NCI-H446 treated with DMSO at 0.1 percent for 48 hours (cell line): ENCODE data around the gene ZNF784.
"Not testable (repeated sequence)": the region's sequence is repeated elsewhere in the genome, so short reads cannot be mapped to it uniquely, and the experiment has no call there.

Experiments used
- DNase-seq: peaks from one replicate; lab custom pipeline; 2025; lab: John Stamatoyannopoulos, UW

Gene ZNF784

DNA sequence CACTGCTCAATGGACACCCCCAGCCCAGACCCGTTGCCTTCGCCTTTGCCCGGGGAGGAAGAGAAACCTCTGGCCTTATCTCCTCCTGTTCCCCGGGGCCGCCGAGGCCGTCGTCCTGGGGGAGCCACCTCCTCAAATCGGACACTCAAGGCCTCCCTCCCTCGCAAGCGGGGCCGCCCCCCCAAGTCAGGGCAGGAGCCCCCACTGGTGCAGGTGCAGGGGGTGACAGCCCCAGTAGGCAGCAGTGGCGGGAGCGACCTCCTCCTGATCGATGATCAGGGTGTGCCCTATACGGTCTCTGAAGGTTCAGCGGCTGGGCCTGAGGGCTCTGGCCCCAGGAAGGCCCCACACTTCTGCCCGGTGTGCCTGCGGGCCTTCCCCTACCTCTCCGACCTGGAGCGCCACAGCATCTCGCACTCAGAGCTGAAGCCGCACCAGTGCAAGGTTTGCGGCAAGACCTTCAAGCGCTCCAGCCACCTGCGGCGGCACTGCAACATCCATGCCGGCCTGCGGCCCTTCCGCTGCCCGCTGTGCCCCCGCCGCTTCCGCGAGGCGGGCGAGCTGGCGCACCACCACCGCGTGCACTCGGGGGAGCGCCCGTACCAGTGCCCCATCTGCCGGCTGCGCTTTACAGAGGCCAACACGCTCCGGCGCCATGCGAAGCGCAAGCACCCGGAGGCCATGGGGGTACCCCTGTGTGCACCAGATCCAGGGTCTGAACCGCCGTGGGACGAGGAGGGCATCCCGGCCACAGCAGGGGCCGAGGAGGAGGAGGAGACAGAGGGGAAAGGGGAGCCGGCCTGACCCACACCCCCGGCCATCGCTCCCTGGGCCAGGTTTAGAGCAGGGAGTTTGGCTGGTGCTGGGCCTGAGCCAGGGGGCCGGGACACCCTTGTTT lies 22.0 kb downstream of the ZNF784 start:
- DNase-seq, result no peak

DNA sequence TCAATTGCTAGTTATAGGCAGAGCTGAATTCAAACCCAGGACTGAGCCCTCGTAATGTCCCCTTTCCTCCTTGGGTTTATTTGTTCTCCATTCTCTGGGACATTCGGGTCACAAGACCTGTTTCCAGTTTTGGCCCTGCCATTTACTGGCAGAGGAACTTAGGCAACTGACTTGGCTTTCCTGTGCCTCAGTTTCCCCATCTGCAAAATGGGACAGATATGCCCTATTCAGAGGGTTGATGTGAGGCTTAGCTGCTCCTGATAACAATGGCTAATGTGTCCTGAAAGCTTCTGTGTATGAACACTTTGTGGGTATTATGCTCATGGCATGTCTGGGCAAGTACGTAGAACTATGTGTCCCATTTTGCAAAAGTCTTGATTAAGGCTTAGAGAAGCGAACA lies 23.3 kb downstream of the ZNF784 start:
- no peak for DNase-seq

DNA sequence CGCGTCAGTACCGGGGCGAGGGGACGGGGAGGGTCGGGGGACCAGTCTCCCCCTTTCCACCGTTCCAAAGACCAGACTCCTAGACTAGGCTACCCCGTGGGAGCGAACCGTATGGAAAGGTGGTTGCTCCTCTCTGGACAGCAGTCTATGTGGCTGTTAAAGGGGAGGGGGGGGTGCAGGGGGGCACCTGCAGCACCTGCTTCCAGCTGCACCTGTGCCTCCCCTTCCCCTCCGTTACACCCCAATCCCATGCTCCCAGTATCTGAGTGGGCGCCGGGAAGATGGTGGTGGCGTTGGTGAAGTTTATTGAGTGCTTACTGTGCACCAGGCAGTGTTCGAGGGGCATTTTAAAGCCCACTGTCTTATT lies 23.7 kb downstream of the ZNF784 start:
- no peak for DNase-seq

DNA sequence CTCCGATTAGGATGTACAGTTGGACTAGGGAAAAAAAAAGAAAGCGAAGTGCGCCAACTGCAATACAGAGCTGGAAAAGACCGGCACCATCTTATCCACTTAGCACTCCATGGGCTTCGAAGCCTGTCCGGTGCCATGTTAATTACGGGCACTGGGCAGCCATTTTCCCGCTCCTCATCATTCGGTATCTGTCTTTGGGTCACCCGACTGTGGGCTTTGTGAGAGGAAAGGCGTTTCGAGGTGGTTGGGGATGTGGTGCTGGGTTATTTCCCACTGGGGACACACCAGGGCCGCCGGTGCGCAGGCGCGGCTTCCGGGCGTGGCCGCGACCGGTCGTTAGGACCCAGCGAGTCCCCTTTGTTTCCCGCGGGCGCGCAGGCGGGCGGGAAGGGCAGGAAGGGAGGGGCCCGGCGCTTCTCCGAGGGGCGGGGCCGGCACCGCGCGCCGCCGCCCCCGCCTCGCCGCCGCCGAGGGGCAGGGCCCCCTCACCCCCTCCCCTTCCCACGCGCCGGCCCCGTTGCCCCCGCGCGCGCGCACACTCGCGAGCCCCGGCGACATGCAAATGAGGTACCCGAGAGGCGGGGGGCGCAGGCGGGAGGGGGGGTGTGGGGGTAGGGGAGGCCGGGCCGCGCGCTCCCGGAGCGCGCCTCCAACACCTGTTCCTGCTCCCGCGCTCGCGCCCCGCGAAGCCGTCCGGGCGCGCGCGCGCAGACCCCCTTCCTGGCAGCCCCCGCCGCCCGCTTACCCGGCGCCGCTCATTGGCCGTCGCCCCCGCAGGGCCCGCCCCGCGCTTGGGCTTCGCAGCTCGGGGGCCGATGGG lies 24.3 kb downstream of the ZNF784 start, which contains the start of gene ZNF524:
TSS of gene ZNF524 (plus strand) at position 447 of the 820 bp plus-strand sequence. CDS start 1,825 bp downstream, outside the sequence.
- DNase-seq, result peak; percentile 95

DNA sequence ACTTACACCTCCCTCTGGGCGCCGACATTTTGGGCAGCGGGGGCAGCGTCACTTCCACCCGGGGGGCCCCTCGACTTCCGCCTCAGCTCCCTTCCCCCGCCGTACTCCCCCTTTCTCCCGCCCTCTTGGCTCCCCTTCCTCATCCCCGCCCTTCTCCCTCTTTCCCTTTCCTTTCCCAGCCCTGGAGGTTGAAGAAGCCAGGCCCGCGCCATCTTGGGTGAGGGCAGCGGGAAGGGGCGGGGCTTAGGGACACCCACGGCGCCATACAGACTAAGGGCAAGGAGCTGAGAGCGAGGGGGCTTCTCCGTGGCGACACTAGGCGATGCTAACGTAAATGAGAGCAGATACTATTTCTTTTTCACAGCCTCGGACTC lies 24.9 kb downstream of the ZNF784 start, which contains the start of gene FIZ1:
TSS of gene FIZ1 (minus strand) at position 50 of the 374 bp plus-strand sequence. CDS start 1,652 bp downstream, outside the sequence.
- peak; percentile 97 for DNase-seq

DNA sequence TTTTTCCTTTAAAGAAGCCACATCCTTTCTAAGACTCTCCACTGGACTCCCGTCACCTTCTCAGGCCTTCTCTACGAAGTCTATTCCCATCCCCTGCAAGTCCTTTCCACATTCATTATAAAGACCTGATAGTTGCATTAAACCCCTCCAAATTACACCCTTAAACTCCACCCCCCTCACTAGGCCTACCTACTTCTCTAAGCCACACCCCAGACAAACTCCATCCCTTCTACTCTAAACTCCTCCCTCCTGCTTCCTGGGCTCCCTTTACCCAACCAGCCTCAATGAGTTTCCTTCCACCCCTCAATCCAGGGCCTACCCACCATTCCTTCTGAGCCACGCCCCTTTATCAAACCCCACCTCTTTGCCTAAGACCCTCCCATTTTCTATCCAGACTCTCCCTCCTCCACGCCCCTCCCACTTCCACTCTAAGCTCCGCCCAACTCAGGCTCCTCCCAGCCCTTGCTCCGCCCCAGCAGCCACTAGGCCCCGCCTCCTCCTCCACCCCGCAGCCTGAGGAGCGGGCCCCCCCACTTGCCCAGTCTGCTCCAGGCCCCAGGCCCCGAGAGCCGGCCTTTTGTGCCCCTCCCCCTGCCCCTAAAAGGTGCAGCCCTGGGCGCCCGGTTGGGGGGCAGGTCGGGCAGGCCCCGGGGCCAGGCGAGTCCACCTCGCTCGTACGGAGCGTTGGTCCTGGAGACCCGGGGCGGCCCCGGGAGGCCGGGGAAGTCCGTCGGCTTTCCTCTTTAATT lies 25.5 kb downstream of the ZNF784 start:
- peak; percentile 89 for DNase-seq

DNA sequence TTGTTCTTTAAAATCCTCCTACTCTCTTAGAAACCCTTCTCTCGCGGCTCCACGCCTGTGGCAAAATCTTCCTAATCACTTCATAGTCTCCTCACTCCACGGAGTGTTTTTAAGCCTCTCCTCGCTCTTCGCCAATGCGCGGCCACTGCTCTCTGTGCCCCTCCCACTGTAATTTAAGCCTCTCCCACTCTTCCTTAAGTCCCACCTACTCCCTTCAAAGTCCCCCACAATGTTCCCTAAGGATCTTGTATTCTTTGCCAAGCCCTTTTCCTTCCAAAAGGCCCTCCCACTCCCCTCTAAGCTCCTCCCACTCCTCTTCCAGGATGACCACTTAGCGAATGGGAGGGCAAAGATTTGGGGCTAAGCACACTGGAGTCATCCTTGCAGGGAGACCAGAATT lies 26.3 kb downstream of the ZNF784 start:
- no peak for DNase-seq

DNA sequence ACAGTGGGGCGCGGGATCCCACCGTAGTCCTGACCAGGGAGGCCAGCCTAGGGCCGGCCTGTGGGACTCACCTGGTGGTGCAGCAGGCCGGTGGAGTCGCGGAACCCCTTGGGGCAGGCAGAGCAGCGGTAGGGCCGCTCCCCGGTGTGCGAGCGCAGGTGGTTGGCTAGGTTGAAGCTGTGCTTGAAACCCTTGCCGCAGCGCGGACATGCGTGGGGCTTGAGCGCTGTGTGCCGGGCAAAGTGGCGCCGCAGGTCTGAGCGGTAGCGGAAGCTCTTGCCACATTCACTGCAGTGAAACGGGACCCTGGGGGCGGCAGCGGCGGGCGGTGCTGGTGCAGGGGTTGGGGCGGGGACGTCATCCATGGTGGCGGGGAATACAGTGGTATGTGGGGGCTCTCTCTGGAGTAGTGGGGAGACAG lies 26.9 kb downstream of the ZNF784 start:
- no peak for DNase-seq

DNA sequence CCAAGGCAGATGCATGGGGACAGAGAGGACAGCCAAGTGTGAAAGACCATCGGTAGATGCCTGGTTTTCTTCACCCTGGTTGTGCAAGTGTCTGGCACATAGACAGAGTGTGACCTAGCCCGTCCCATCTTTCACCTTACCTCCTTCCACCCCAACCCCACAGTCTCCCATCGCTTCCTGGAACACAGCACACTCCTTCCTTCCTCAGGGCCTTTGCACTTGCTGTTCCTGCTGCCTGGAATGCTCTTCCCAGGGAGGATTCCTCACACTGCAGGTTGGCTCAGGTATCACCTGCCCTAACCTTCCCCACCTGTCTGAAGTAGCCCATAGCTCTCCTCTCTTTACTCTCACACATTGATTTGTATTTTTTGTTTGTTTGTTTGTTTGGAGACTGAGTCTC lies 28.1 kb downstream of the ZNF784 start:
- no peak for DNase-seq

DNA sequence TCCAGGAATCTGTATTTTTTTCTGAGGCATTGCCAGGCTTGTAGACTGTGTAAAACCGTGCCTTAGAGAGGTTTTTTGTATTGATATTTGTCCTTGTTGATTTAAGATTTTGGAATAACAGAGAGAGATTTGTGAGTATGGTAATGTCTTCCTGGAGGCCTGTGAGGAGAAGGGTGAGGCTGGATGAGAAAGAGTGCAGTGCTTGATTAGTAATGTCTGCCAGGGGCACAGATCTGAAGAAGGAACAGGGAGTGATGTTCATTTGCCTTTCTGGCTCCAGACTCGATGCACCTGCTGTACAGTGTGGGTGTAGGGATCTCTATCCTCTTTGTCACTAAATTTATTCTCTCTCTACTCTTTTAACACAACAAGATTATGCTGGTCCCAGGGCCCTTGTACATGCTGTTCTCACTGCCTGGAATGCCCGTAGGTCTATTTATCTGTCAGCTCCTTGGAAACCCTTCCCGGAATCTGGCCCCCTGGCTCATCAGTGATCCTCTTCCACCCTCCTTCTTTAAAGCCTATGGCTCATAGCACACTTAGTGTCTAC lies 29.3 kb downstream of the ZNF784 start:
- no peak for DNase-seq

DNA sequence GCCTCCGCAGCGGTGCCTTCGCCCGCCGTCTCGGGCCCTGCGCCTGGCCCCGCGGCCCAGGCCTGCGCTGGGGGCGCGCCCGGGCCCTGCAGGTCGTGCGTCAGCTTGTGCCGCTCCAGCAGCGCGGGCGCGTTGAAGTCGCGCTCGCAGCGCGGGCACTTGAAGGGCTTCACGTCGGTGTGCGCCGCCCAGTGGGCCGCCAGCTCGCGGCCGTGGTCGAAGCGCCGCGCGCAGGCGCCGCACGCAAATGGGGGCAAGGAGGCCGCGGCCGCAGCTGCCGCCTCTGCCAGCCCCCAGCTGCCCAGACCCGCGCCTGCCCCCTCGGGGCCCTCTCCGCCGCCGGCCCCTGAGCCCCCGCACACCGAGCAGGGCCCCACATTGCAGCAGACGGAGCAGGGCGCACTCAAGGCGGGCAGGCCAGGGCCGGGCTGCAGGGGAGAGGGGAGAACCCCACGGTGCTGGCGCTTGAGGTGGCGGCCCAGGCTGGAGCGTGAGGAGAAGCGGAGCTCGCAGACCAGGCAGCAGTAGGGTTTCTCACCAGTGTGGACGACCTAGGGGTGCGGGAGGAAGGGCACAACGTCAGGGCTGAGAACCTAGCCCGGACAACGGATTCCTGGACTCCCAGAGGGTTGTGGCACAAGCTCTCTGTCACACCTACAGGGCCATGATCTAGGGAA lies 31.1 kb downstream of the ZNF784 start:
- DNase-seq, result no peak

DNA sequence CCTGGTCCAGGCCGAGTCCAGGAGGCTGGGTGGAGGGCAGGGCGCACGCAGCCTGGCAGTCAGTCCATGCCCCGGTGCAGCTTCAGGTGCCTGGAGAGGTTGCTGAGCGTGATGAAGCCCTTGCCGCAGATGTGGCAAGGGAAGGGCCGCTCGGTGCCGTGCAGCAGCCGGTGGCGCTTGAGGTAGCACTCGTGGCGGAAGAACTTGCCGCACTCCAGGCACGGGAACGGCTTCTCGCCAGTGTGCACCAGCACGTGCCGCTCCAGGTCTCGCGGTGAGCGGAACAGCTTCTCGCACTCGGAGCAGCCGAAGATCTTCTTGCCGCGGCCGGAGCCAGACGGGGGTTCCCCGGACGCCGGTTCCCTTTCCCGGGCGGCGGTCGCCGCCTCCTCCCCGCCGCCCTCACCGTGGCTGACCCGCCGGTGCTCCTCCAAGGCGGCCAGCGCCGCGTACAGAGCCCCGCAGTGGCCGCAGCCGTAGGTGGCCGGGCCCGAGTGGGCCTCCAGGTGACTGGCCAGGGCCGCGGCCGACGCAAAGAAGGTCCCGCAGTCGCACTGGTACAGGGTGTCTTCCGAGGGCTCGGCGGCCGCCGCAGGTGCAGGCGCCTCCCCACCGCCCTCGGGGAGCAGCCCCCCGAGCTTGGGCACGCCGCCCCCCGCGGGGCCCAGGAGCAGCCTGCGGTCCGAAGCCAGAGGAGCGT lies 31.8 kb downstream of the ZNF784 start:
- DNase-seq, result no peak

DNA sequence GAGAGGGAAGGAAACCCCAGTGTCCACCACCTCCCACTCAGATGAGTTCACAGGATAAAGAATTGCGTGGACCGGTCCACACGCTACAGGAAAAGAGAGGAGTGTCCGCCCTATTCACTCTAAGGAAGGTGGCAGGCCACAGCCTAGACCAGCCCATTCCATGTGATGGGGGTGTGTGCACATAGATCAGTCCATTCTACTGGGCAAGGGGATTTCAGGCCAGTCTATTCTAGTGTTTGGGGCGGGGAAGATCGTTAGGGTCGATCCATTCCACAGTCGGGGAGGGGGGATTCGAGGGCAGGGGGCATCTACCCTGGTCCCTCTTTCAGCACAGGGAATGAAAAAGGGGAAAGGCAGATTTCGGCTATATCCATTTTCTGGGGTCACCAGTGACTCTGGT lies 32.8 kb downstream of the ZNF784 start:
- DNase-seq, result no peak

DNA sequence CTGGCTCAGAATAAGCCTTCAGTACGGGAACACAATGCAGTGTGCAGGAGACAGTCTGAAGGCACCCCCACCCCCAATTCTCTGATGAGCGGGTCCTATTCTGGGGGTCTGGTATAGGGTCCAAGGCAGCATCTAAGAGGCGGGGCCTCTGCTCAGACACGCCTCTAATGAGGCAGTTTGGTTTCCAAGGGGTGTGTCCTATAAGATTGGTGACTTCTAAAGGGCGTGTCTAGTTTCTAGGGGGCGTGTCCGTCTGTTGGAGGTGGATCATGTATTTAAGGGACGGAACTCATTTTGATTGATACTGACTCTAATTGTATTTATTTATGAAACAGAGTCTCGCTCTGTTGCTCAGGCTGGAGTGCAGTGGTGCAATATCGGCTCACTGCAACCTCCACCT lies 33.7 kb downstream of the ZNF784 start:
- DNase-seq, result no peak

DNA sequence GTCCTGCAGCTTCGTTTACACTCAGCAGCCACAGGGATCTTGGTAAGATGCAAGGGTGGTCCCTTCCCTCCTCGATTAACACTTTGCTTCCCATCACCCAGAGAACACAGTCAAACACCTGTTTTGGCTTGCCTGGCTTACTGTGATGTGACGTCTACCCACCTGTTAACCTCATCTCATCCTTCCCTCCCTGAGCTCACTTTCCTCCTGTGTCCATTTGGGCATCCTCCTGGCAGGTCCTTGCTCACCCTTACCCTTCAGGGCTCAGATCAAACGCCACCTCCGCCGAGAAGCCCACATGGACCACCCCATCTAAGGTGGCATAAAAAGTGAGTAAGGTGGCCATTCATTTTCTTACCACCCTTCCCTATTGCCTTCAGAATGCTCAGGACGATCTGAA lies 34.3 kb downstream of the ZNF784 start:
- DNase-seq, result no peak

DNA sequence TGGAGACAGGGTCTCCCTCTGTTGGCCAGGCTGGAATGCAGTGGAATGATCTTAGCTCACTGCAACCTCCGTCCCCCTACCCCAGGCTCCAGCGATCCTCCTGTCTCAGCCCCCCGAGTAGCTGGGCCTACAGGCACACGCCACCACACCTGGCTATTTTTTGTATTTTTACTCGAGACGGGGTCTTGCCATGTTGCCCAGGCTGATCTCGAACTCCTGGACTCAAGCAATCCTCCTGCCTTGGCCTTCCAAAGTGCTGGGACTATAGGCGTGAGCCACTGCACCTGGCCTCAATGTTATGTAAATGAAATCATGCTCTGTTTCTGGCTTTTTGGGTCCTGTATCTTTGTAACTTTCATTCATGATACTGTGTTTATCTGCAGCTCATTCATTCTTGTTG lies 35.6 kb downstream of the ZNF784 start:
- DNase-seq, result no peak

DNA sequence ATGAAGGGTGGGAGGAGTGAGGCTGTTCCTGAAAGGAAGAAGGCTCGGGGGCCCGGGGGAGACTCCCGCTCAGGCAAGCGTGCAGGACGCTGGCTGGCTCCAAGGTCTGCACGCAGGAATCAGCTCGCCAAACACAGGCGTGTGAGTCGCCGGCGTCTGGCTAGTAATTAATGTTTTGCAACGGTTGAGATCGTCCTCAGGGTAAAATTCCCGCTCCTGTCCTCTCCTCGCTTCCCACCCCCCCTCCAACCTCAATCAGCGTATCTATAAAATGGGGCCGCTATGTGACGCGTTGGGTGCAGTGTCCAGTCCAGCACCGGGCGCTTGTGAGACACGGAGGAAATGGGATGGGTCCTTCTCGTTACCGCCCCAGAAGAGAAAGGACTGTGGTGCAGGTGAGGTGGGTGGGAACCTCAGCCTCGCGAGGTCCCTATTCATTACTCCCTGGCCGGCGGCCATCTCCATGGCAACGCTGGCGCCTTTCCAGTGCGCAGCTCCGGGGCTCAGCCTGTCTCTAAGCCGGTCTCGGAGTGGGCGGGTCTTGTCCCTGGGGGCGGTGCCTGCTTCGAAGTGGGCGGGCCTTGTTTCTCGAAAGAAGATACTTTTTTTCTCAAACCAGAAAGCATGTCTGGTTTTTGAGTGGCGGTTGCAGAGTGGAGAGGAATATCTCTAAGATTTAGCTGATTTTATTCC lies 37.2 kb downstream of the ZNF784 start:
- peak; percentile 82 for DNase-seq

DNA sequence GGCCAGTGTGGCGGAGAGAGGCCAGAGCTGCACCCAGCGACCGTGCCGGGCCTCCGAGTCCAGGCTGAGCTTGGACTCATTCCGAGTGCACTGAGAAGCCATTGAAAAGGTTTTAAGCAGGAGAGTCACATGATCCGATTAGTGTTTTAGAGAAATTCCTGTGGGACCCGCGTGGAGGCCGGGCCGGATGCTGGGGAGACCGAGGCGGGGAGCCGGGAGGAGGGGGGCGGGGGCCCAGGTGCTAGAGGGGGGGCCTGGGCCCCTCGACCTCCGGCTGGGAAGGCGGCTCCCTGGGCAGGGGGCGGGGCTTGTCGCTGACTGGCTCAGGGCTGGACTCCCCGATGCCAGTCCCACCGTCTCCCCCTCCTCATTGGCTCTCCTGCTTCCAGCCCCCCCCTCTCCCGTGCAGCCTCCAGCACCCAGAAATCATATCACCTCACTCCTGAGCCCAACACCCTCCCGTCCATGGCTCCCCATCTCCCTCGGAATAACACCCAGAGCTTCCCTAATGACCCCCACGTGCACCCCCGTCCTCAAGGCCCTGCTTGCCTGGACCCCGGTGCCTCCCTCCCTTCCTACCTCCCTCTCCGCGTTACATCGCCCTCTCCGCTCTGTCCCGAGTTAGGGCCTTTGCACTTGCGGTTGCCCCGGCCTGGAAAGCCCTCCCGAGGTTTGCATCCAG lies 38.6 kb downstream of the ZNF784 start:
- DNase-seq, result no peak

DNA sequence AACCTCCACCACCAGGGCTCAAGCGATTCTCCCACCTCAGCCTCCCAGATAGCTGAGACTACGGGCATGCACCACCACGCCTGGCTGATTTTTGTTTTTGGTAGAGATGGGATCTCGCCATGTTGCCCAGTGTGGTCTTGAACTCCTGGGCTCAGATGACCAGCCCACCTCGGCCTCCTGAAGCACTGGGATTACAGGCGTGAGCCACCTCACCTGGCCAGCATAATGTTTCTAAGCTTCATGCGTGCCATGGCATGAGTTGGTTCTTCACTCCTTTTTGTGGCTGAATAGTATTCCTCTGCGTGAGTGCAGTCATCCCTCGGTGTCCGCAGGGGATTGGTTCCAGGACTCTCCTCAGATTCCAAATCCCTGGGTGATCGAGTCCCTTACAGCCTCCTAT lies 39.5 kb downstream of the ZNF784 start:
- DNase-seq, result no peak

DNA sequence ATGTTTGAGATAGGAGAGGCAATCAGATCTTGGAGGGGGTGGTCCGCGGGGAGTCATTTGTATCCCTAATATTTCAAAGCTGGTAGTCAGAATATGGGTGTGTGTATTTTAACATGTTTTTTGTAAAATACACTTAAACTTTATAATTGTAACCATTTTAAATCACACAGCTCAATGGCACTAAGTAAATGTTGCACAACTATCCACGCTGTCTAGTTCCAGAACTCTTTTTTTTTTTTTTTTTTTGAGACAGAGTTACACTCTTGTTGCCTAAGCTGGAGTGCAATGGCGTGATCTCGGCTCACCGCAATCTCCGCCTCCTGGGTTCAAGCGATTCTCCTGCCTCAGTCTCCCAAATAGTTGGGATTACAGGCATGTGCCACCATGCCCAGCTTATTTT lies 40.5 kb downstream of the ZNF784 start:
- not testable (repeated sequence) for DNase-seq
